Caco-2 (cell line): Measurements from ENCODE around the gene TACC2. TPM values are rescaled to one million over a fixed set of nuclear protein-coding genes. Genes with fewer than 3 reads are reported as not detected.

Source experiments
- BruUV-seq: library from RNA; stranded (reverse); fragments of 400-500 nt; replicated peaks from 2 replicates; lab custom pipeline; 2021; lab: Mats Ljungman, UMichigan
- CTCF ChIA-PET: fragments of 300-600 bp; sonication (Branson Sonifier 250); formaldehyde crosslinking; loops from one replicate; lab custom pipeline; 2022; ENCODE audit warnings: antibody characterized with exemption; lab: Charles Lee
- POLR2A ChIA-PET: fragments of 300-600 bp; sonication (Branson Sonifier 250); formaldehyde crosslinking; loops from one replicate; lab custom pipeline; 2022; ENCODE audit warnings: antibody characterized with exemption; lab: Charles Lee
- DNase-seq, 2 experiments: peaks; one replicate each; pipeline versions ENCODE4 v3.0.0 to v3.0.0-alpha.2; 2020 to 2022
- H3K27me3 ChIP-seq: replicated peaks from 2 replicates; pipeline ENCODE4 v1.6.0; 2011; ENCODE audit warnings: low read length; ENCODE audit not compliant: control insufficient read depth, insufficient read depth
- H3K36me3 ChIP-seq: 2 replicates; pipeline ENCODE4 v1.5.1; 2011; ENCODE audit warnings: low read length; ENCODE audit not compliant: control insufficient read depth, insufficient read depth
- H3K4me1 ChIP-seq: fragments of 250-450 bp; sonication (Bioruptor Pico); 2 replicates; pipeline ENCODE4 v1.5.1; 2020; ENCODE audit warnings: mild to moderate bottlenecking
- H3K4me3 ChIP-seq: 2 replicates; pipeline ENCODE4 v1.5.1; 2011; ENCODE audit warnings: low read depth, mild to moderate bottlenecking, control low read depth, low read length
- H3K9me3 ChIP-seq: fragments of 250-450 bp; sonication (Bioruptor Pico); 2 replicates; pipeline ENCODE4 v1.5.1; 2020; ENCODE audit warnings: mild to moderate bottlenecking, moderate library complexity
- H3K27ac Mint-ChIP-seq: one replicate; pipeline ENCODE4 v1.8.0; 2022; ENCODE audit warnings: mixed read lengths; ENCODE audit not compliant: unreplicated experiment
- H3K27me3 Mint-ChIP-seq: one replicate; pipeline ENCODE4 v1.8.0; 2022; ENCODE audit warnings: mixed read lengths; ENCODE audit not compliant: insufficient read depth, unreplicated experiment
- H3K36me3 Mint-ChIP-seq: one replicate; pipeline ENCODE4 v1.8.0; 2022; ENCODE audit warnings: mild to moderate bottlenecking, mixed read lengths; ENCODE audit not compliant: insufficient read depth, unreplicated experiment
- H3K4me1 Mint-ChIP-seq: one replicate; pipeline ENCODE4 v1.8.0; 2022; ENCODE audit warnings: low read depth, mixed read lengths; ENCODE audit not compliant: unreplicated experiment
- H3K4me3 Mint-ChIP-seq: one replicate; pipeline ENCODE4 v1.8.0; 2022; ENCODE audit warnings: mild to moderate bottlenecking, moderate library complexity, mixed read lengths; ENCODE audit not compliant: unreplicated experiment
- H3K9me3 Mint-ChIP-seq: one replicate; pipeline ENCODE4 v1.8.0; 2022; ENCODE audit warnings: mixed read lengths; ENCODE audit not compliant: unreplicated experiment
- intact Hi-C: fragments of 100-400 bp; cut with micrococcal nuclease; formaldehyde crosslinking; loops from one replicate; pipeline ENCODE4 v1.10.0; 2022; ENCODE audit not compliant: unreplicated experiment
- total RNA-seq: library from RNA; stranded (reverse); gene quantifications from 2 replicates; pipeline ENCODE4 v1.2.3, GENCODE V29; 2022
- TF ChIP-seq, protein P1 (sequence below), 2 experiments: fragments of 200-600 bp in 1 of 2; IDR thresholded peaks; 1 replicate in 1 of 2; 2 replicates in 1 of 2; pipeline versions ENCODE4 v1.5.1 to v1.8.0; 2011 to 2022; ENCODE audit warnings: antibody characterized with exemption in 1 of 2, control low read depth in 1 of 2, inconsistent platforms in 1 of 2, low read depth in 1 of 2, low read length in 1 of 2, mild to moderate bottlenecking in 1 of 2, moderate library complexity in 1 of 2; ENCODE audit not compliant: insufficient read depth in 1 of 2, severe bottlenecking in 1 of 2, unreplicated experiment in 1 of 2

Gene TACC2
- total RNA-seq, 1 experiment from 2014 or later = 117 TPM

DNA sequence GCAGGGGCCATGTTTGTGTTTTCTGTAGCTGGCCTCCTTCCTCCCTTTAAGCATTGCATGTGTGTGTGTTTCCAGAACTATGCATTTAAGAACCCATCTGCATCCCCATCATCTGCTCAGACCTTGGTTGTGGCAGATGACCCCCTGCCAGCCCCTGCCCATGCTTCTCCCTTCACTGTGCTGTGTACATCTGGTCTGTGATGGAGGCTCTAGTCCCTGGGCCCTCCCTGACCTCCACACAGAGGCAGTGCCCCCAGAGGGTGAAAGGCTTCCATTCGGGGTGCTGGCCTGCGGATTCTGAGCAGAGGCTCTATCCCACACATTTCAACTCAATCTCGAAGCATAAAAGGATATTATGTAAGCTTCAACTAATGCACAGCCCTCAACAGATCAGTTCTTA, 89.4 kb downstream of the TACC2 start:
- no peaks in the 10 kb centered on the region for H3K27me3 ChIP-seq
- intact Hi-C loops = no loop called here
- Mint-ChIP-seq H3K36me3 (no peaks in the 10 kb centered on the region), H3K27ac (no peak overlapping the region), H3K4me3 (no peak overlapping the region), H3K27me3 (no peaks in the 10 kb centered on the region), H3K9me3 (no peaks in the 10 kb centered on the region), H3K4me1 (no peaks in the 10 kb centered on the region)
- no peak for DNase-seq
- ChIA-PET POLR2A (no interaction called here), CTCF (interaction anchor here (0.7 kb wide), 1 partner anchor 129 kb away, joined by 6 read pairs; no protein-coding TSS in a partner anchor)
- no peaks in the 10 kb centered on the region for H3K9me3 ChIP-seq
- no peaks in the 10 kb centered on the region for H3K36me3 ChIP-seq
- H3K4me1 ChIP-seq = no peaks in the 10 kb centered on the region
- H3K4me3 ChIP-seq = no peak overlapping the region
- BruUV-seq = no TSS peak
- TF ChIP-seq, protein P1, sequence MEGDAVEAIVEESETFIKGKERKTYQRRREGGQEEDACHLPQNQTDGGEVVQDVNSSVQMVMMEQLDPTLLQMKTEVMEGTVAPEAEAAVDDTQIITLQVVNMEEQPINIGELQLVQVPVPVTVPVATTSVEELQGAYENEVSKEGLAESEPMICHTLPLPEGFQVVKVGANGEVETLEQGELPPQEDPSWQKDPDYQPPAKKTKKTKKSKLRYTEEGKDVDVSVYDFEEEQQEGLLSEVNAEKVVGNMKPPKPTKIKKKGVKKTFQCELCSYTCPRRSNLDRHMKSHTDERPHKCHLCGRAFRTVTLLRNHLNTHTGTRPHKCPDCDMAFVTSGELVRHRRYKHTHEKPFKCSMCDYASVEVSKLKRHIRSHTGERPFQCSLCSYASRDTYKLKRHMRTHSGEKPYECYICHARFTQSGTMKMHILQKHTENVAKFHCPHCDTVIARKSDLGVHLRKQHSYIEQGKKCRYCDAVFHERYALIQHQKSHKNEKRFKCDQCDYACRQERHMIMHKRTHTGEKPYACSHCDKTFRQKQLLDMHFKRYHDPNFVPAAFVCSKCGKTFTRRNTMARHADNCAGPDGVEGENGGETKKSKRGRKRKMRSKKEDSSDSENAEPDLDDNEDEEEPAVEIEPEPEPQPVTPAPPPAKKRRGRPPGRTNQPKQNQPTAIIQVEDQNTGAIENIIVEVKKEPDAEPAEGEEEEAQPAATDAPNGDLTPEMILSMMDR (IDR thresholded peaks at IDR 0.05; ENCODE audit: insufficient read depth in 1 of 2, low read depth in 1 of 2, low read length in 1 of 2, severe bottlenecking in 1 of 2, unreplicated experiment in 1 of 2) = no peak

DNA sequence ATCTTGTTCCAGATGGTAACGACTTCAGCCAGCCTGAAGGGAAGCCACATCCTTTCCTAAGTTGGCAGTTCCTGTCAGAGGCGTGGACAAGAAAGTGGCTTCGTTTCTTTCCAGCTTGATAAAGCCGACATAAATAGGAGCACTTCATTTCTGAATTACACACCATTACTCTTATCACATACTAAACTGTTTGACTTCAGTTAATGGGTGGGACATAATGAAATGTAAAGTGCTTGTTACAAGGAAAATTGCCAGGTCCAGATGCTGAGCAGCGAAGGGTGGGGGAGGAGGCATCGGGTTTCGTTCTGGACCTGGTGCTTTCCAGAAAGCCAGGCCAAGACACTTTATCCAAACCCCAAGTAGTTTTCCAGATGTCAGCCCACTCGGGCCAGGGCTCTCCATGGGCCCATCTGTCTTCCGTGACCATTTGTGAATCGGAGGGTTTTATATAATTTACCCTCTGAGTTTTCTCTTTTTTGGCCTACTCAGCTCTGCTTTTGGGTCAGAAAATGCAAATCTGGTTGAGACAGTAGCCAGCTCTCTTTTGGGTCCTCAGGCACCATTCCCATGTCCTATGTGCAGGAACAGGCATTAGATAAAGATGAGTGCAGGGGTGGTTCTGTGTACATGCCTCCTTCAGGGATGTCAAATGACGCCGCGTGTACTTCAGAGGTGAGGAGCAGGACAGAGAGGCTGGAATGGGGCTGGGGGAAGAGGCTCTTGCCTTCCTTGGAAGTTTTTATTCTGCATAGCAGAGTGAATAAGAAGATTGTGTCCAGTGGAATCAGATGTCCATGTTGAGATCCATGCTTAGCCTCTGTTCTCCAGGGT, 90.2 kb downstream of the TACC2 start:
- Mint-ChIP-seq H3K36me3 (no peaks in the 10 kb centered on the region), H3K9me3 (no peaks in the 10 kb centered on the region), H3K4me1 (no peaks in the 10 kb centered on the region), H3K27ac (no peak overlapping the region), H3K4me3 (no peak overlapping the region), H3K27me3 (no peaks in the 10 kb centered on the region)
- ChIA-PET CTCF (no interaction called here), POLR2A (no interaction called here)
- DNase-seq = no peak
- Histone ChIP-seq H3K4me1 (no peaks in the 10 kb centered on the region), H3K4me3 (no peak overlapping the region), H3K27me3 (no peaks in the 10 kb centered on the region), H3K36me3 (no peaks in the 10 kb centered on the region), H3K9me3 (no peaks in the 10 kb centered on the region)
- intact Hi-C loops = no loop called here
- TF ChIP-seq, protein P1 (IDR thresholded peaks at IDR 0.05; ENCODE audit: insufficient read depth in 1 of 2, low read depth in 1 of 2, low read length in 1 of 2, severe bottlenecking in 1 of 2, unreplicated experiment in 1 of 2) = no peak
- BruUV-seq = no TSS peak

DNA sequence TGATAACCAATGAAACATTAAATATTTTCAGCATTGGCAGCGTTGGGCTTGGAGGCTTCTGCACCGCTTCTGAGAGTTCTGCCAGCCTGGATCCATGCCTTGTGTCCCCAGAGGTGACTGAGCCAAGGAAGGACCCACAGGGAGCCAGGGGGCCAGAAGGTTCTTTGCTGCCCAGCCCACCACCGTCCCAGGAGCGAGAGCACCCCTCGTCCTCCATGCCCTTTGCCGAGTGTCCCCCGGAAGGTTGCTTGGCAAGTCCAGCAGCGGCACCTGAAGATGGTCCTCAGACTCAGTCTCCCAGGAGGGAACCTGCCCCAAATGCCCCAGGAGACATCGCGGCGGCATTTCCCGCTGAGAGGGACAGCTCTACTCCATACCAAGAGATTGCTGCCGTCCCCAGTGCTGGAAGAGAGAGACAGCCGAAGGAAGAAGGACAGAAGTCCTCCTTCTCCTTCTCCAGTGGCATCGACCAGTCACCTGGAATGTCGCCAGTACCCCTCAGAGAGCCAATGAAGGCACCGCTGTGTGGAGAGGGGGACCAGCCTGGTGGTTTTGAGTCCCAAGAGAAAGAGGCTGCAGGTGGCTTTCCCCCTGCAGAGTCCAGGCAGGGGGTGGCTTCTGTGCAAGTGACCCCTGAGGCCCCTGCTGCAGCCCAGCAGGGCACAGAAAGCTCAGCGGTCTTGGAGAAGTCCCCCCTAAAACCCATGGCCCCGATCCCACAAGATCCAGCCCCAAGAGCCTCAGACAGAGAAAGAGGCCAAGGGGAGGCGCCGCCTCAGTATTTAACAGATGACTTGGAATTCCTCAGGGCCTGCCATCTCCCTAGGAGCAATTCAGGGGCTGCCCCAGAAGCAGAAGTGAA, 93.9 kb downstream of the TACC2 start:
- no peaks in the 10 kb centered on the region for H3K9me3 ChIP-seq
- no peaks in the 10 kb centered on the region for H3K4me1 Mint-ChIP-seq
- H3K9me3 Mint-ChIP-seq = no peaks in the 10 kb centered on the region
- H3K36me3 Mint-ChIP-seq = peaks cover 11% of the 10 kb centered on the region
- H3K4me3 Mint-ChIP-seq = no peak overlapping the region
- no peak overlapping the region for H3K27ac Mint-ChIP-seq
- H3K36me3 ChIP-seq = no peaks in the 10 kb centered on the region
- no peaks in the 10 kb centered on the region for H3K4me1 ChIP-seq
- H3K4me3 ChIP-seq = no peak overlapping the region
- POLR2A ChIA-PET = no interaction called here
- intact Hi-C loops = no loop called here
- no peaks in the 10 kb centered on the region for H3K27me3 ChIP-seq
- no peak for DNase-seq
- TF ChIP-seq, protein P1 (IDR thresholded peaks at IDR 0.05; ENCODE audit: insufficient read depth in 1 of 2, low read depth in 1 of 2, low read length in 1 of 2, severe bottlenecking in 1 of 2, unreplicated experiment in 1 of 2) = no peak
- no peaks in the 10 kb centered on the region for H3K27me3 Mint-ChIP-seq
- CTCF ChIA-PET = no interaction called here
- BruUV-seq = no TSS peak
